Loucy (cell line): ENCODE results near the gene MMP13.
A peak's percentile ranks its signal among the peaks of the same experiment; 100 is the strongest.

ENCODE experiments used
- H2AFZ ChIP-seq: fragments of 200-600 bp; sonication (generic); 2 replicates; pipeline ENCODE4 v1.6.0; 2016; ENCODE audit warnings: antibody characterized with exemption, mild to moderate bottlenecking, low read length, moderate library complexity
- H3F3A ChIP-seq: fragments of 200-600 bp; 2 replicates; pipeline ENCODE4 v1.6.0; 2016; ENCODE audit warnings: antibody characterized with exemption, low read depth, mild to moderate bottlenecking
- H3K27me3 ChIP-seq: fragments of 200-600 bp; sonication (generic); 2 replicates; pipeline ENCODE4 v1.6.1; 2014; ENCODE audit warnings: low read length, mild to moderate bottlenecking; ENCODE audit not compliant: insufficient read depth, poor library complexity, severe bottlenecking
- H3K36me3 ChIP-seq: fragments of 200-600 bp; sonication (generic); 2 replicates; pipeline ENCODE4 v1.6.1; 2016; ENCODE audit warnings: low read length; ENCODE audit not compliant: insufficient read depth
- H3K4me1 ChIP-seq: fragments of 200-600 bp; sonication (generic); 2 replicates; pipeline ENCODE4 v1.5.1; 2014; ENCODE audit warnings: low read length, mild to moderate bottlenecking; ENCODE audit not compliant: insufficient read depth, poor library complexity, severe bottlenecking
- H3K4me2 ChIP-seq: fragments of 200-600 bp; sonication (generic); 2 replicates; pipeline ENCODE4 v1.6.0; 2014; ENCODE audit warnings: antibody characterized with exemption, low read length, low read depth, mild to moderate bottlenecking; ENCODE audit not compliant: poor library complexity, severe bottlenecking
- H3K4me3 ChIP-seq: fragments of 200-600 bp; sonication (generic); 2 replicates; pipeline ENCODE4 v1.5.1; 2014; ENCODE audit warnings: low read length, mild to moderate bottlenecking, mixed read lengths; ENCODE audit not compliant: poor library complexity, severe bottlenecking
- H3K79me2 ChIP-seq: fragments of 200-600 bp; sonication (generic); 2 replicates; pipeline ENCODE4 v1.6.1; 2014; ENCODE audit warnings: low read length; ENCODE audit not compliant: insufficient read depth
- H3K9ac ChIP-seq: fragments of 200-600 bp; sonication (generic); 2 replicates; pipeline ENCODE4 v1.6.0; 2014; ENCODE audit warnings: mild to moderate bottlenecking, low read depth, low read length, moderate library complexity; ENCODE audit not compliant: poor library complexity, severe bottlenecking
- H3K9me2 ChIP-seq: fragments of 200-600 bp; sonication (generic); replicated peaks from 2 replicates; pipeline ENCODE4 v1.6.1; 2016; ENCODE audit warnings: low read depth, low read length, mixed read lengths
- H3K9me3 ChIP-seq: fragments of 200-600 bp; sonication (generic); 2 replicates; pipeline ENCODE4 v1.6.1; 2014; ENCODE audit warnings: mild to moderate bottlenecking, antibody characterized with exemption, low read length, low read depth; ENCODE audit not compliant: insufficient read depth
- H4K20me1 ChIP-seq: fragments of 200-600 bp; sonication (generic); 2 replicates; pipeline ENCODE4 v1.6.0; 2014; ENCODE audit warnings: antibody characterized with exemption, low read length, mild to moderate bottlenecking; ENCODE audit not compliant: insufficient read depth, poor library complexity, severe bottlenecking
- EZH2phosphoT487 ChIP-seq: fragments of 200-600 bp; IDR thresholded peaks from 2 replicates; pipeline ENCODE4 v1.6.1; 2018; ENCODE audit warnings: antibody characterized with exemption, mild to moderate bottlenecking, moderate library complexity, borderline replicate concordance
- TF ChIP-seq, protein P1 (sequence below): fragments of 200-600 bp; sonication (generic); conservative IDR thresholded peaks from 2 replicates; pipeline ENCODE4 v1.5.1; 2014; ENCODE audit warnings: mild to moderate bottlenecking, antibody characterized with exemption, low read length

MMP13 gene

DNA sequence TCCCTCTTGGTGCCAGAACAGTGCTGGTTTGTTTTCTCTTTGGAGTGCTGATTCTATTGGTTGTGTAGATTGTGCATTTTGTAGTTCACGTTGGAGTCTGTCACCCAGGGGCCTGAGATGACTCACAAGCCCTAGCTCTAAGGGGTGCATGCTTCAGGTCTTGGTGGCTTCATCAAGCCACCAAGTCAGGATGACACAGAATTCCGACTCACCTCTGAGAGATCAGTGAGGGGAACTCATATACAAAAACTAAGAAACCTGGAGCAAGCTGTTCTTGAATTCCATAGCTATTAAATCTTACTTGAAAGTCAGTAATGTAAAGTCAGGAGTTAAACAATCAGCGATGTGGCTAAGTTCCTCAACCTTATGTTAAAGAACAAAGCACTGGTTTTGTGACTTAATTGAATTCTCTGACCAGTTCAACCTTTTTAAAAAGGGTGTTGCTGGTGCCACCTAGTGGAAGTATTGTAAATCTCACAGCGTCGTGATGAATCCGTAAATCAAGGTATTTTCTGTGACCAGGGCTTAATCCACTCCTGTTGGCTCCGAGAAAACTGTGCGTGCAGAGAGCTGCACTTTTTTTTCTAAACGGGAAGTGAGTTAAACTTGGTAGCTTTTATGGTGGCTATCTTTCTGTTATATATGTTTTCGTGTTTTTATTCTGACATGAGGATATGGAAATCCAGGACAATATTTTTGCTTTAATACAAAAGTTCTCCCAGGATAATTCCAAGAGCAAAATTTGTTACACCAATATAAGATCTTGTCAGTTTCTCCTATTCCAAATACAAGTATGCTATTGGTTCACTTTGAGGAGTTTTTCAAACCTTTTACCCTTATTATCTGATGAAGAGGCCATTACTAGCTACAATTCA, 14.6 kb downstream of the MMP13 start:
- Histone ChIP-seq H2AFZ (0 out of 2 replicates have a peak overlapping the region, but pooled peaks have one; percentile 39), H3K9me2 (no peaks in the 10 kb centered on the region), H3K4me3 (no peak overlapping the region), H3K4me2 (no peak overlapping the region), H4K20me1 (no peaks in the 10 kb centered on the region), H3K36me3 (no peaks in the 10 kb centered on the region), H3K4me1 (no peaks in the 10 kb centered on the region), H3K9me3 (no peaks in the 10 kb centered on the region), H3K79me2 (no peaks in the 10 kb centered on the region), H3K9ac (no peak overlapping the region), H3F3A (no peaks in the 10 kb centered on the region), H3K27me3 (no peaks in the 10 kb centered on the region)
- TF ChIP-seq EZH2phosphoT487 = no peak
- TF ChIP-seq, protein P1, sequence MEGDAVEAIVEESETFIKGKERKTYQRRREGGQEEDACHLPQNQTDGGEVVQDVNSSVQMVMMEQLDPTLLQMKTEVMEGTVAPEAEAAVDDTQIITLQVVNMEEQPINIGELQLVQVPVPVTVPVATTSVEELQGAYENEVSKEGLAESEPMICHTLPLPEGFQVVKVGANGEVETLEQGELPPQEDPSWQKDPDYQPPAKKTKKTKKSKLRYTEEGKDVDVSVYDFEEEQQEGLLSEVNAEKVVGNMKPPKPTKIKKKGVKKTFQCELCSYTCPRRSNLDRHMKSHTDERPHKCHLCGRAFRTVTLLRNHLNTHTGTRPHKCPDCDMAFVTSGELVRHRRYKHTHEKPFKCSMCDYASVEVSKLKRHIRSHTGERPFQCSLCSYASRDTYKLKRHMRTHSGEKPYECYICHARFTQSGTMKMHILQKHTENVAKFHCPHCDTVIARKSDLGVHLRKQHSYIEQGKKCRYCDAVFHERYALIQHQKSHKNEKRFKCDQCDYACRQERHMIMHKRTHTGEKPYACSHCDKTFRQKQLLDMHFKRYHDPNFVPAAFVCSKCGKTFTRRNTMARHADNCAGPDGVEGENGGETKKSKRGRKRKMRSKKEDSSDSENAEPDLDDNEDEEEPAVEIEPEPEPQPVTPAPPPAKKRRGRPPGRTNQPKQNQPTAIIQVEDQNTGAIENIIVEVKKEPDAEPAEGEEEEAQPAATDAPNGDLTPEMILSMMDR = peak; percentile 89

- Histone ChIP-seq H3K4me1 (no peaks in the 10 kb centered on the region), H2AFZ (no peak overlapping the region), H3K4me3 (no peak overlapping the region), H3K27me3 (no peaks in the 10 kb centered on the region), H3K79me2 (no peaks in the 10 kb centered on the region), H3F3A (no peaks in the 10 kb centered on the region), H4K20me1 (no peaks in the 10 kb centered on the region), H3K4me2 (no peak overlapping the region), H3K9me3 (no peaks in the 10 kb centered on the region), H3K9me2 (no peaks in the 10 kb centered on the region), H3K36me3 (no peaks in the 10 kb centered on the region), H3K9ac (no peak overlapping the region)
- TF ChIP-seq, protein P1 = no peak
- TF ChIP-seq EZH2phosphoT487 = no peak
These were observed 18.5 kb downstream of the MMP13 start for GRCh38 chr11:102936864-102937509.

DNA sequence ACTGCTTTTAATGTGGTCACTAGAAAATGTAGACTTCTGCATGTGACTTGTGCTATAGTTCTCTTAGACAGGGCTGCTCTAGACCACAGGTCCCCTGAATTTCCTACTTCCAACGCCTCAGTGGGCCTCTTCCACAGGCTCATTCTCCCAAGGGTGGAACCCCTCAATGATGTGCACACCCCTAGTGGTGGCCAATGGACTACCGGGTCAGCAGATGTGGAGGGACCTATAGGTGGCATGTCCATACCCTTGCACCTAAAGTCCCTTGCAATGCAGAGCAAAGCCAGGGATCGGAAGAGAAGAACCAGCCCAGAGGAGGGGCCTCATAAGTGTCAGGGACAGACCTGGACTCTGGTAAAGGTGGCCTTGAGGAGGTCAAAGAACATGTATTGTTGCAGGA, 20.0 kb downstream of the MMP13 start:
- TF ChIP-seq EZH2phosphoT487 = no peak
- TF ChIP-seq, protein P1 = 0 out of 2 replicates have a peak, but pooled peaks have one; percentile 24
- Histone ChIP-seq H3K4me1 (no peaks in the 10 kb centered on the region), H3F3A (no peaks in the 10 kb centered on the region), H3K79me2 (no peaks in the 10 kb centered on the region), H2AFZ (no peak overlapping the region), H3K27me3 (no peaks in the 10 kb centered on the region), H3K4me3 (no peak overlapping the region), H3K36me3 (no peaks in the 10 kb centered on the region), H3K4me2 (no peak overlapping the region), H3K9me2 (no peaks in the 10 kb centered on the region), H3K9me3 (no peaks in the 10 kb centered on the region), H3K9ac (no peak overlapping the region), H4K20me1 (no peaks in the 10 kb centered on the region)
